Measurements from ENCODE around the gene TRIM38. TPM values are rescaled to one million over a fixed set of nuclear protein-coding genes. Genes with fewer than 3 reads are reported as not detected.
"Not testable (repeated sequence)": the region's sequence is repeated elsewhere in the genome, so short reads cannot be mapped to it uniquely, and the experiment has no call there.

Gene TRIM38
- 10 to 100 TPM in 1 of 3 donors, 1 to 10 TPM in 2; 7.8 to 10.3 (median 10.0) TPM for polyA plus RNA-seq (ENCODE audit: insufficient read length in 3 of 3)

GRCh38 chr6:25962149-25963127 is at the start of gene TRIM38:
Gene TRIM38 (plus strand): TSS chr6:25962802. CDS start chr6:25966523, 3,721 bp downstream.
- peak; percentile 61 to 80 (median 78) for DNase-seq (ENCODE audit: low read depth in 3 of 3, low spot score in 2 of 3)

GRCh38 chr6:25913741-25914140 is 48.9 kb upstream of the TRIM38 start:
- DNase-seq (ENCODE audit: low read depth in 3 of 3, low spot score in 2 of 3), result no peak

- no peak for DNase-seq (ENCODE audit: low read depth in 3 of 3, low spot score in 2 of 3)
These were observed 46.3 kb upstream of the TRIM38 start for GRCh38 chr6:25916330-25916729.

GRCh38 chr6:25916789-25917490 is 45.7 kb upstream of the TRIM38 start:
- no peak for DNase-seq (ENCODE audit: low read depth in 3 of 3, low spot score in 2 of 3)

- DNase-seq (ENCODE audit: low read depth in 3 of 3, low spot score in 2 of 3), result no peak
These were observed 44.4 kb upstream of the TRIM38 start for GRCh38 chr6:25918083-25918683.

- DNase-seq (ENCODE audit: low read depth in 3 of 3, low spot score in 2 of 3), result no peak
These were observed 42.9 kb upstream of the TRIM38 start for GRCh38 chr6:25919657-25920056.

- no peak for DNase-seq (ENCODE audit: low read depth in 3 of 3, low spot score in 2 of 3)
These were observed 40.9 kb upstream of the TRIM38 start for GRCh38 chr6:25921525-25922203.

- no peak for DNase-seq (ENCODE audit: low read depth in 3 of 3, low spot score in 2 of 3)
These were observed 40.3 kb upstream of the TRIM38 start for GRCh38 chr6:25922301-25922700.

- no peak for DNase-seq (ENCODE audit: low read depth in 3 of 3, low spot score in 2 of 3)
These were observed 36.7 kb upstream of the TRIM38 start for GRCh38 chr6:25925876-25926275.

GRCh38 chr6:25927178-25927577 is 35.4 kb upstream of the TRIM38 start:
- no peak for DNase-seq (ENCODE audit: low read depth in 3 of 3, low spot score in 2 of 3)

- DNase-seq (ENCODE audit: low read depth in 3 of 3, low spot score in 2 of 3), result no peak
These were observed 34.8 kb upstream of the TRIM38 start for GRCh38 chr6:25927756-25928216.

- no peak for DNase-seq (ENCODE audit: low read depth in 3 of 3, low spot score in 2 of 3)
These were observed 33.9 kb upstream of the TRIM38 start for GRCh38 chr6:25928562-25929324.

GRCh38 chr6:25929785-25930184 is 32.8 kb upstream of the TRIM38 start:
- not testable (repeated sequence) for DNase-seq (ENCODE audit: low read depth in 3 of 3, low spot score in 2 of 3)

GRCh38 chr6:25930532-25931410 is 31.8 kb upstream of the TRIM38 start, which contains the start of gene SLC17A2:
Gene SLC17A2 (minus strand): TSS chr6:25930691. CDS start chr6:25925796, 4,895 bp downstream.
- DNase-seq (ENCODE audit: low read depth in 3 of 3, low spot score in 2 of 3), result no peak

GRCh38 chr6:25931411-25931709 is 31.2 kb upstream of the TRIM38 start:
- DNase-seq (ENCODE audit: low read depth in 3 of 3, low spot score in 2 of 3), result no peak

- no peak for DNase-seq (ENCODE audit: low read depth in 3 of 3, low spot score in 2 of 3)
These were observed 28.4 kb upstream of the TRIM38 start for GRCh38 chr6:25934156-25934555.

- no peak for DNase-seq (ENCODE audit: low read depth in 3 of 3, low spot score in 2 of 3)
These were observed 27.8 kb upstream of the TRIM38 start for GRCh38 chr6:25934735-25935313.

GRCh38 chr6:25935953-25936352 is 26.6 kb upstream of the TRIM38 start:
- no peak for DNase-seq (ENCODE audit: low read depth in 3 of 3, low spot score in 2 of 3)

Measured in right renal cortex interstitium (tissue), 3 donors.